Urinary bladder (tissue), 4 donors: ENCODE measurements around the gene HOXC5. TPM values are rescaled to one million over a fixed set of nuclear protein-coding genes. Genes with fewer than 3 reads are reported as not detected.

Experiments
- DNase-seq: peaks from one replicate; pipeline ENCODE4 v3.0.0-alpha.2; 2015; ENCODE audit errors: extremely low spot score
- H3K27ac ChIP-seq: one replicate; pipeline ENCODE4 v1.5.1; 2013; ENCODE audit warnings: low read depth, mild to moderate bottlenecking, moderate library complexity
- H3K36me3 ChIP-seq: one replicate; pipeline ENCODE4 v1.6.1; 2013; ENCODE audit warnings: mild to moderate bottlenecking, moderate library complexity; ENCODE audit not compliant: insufficient read depth
- H3K4me1 ChIP-seq: one replicate; pipeline ENCODE4 v1.6.1; 2013; ENCODE audit warnings: mild to moderate bottlenecking, moderate library complexity; ENCODE audit not compliant: insufficient read depth
- H3K4me3 ChIP-seq: one replicate; pipeline ENCODE4 v1.5.1; 2013; ENCODE audit warnings: low read depth, low read length
- WGBS: extraction: QIAGEN DNeasy Blood & Tissue Kit; methylation state at CpG from one replicate; pipeline ENCODE4 v1.1.7; 2013; 5-methylcytosine and 5-hydroxymethylcytosine counted together
- polyA plus RNA-seq: library from polyadenylated mRNA; stranded (reverse); fragments of 200-250 nt; gene quantifications from one replicate; pipeline ENCODE4 v1.2.3, GENCODE V29; 2013
- total RNA-seq: library from RNA; depleted of rRNA; stranded (reverse); fragments of >200 nt; gene quantifications from one replicate; pipeline ENCODE4 v1.2.3, GENCODE V29; 2014
- donor health status: healthy with polysubstance abuse.
- donor health status: healthy.

Gene HOXC5
- total and polyA plus RNA-seq, 2 donors, result 0.11 to 0.42 TPM

- no peak for DNase-seq
- Histone ChIP-seq H3K4me1 (no peaks in the 10 kb centered on the region), H3K4me3 (no peak overlapping the region)
Measured at GRCh38 chr12:54007538-54008259, 25.2 kb upstream of the HOXC5 start.

GRCh38 chr12:54008260-54008552, 24.6 kb upstream of the HOXC5 start:
- no peak for DNase-seq
- Histone ChIP-seq H3K4me3 (no peak overlapping the region), H3K4me1 (no peaks in the 10 kb centered on the region), H3K27ac (no peak overlapping the region), H3K36me3 (no peaks in the 10 kb centered on the region)
- WGBS, result 45% methylated on average over 2 of the region's 2 CpGs

More at GRCh38 chr12:54007538-54008259, 25.2 kb upstream of the HOXC5 start:
- H3K27ac ChIP-seq, result no peak overlapping the region
- no peaks in the 10 kb centered on the region for H3K36me3 ChIP-seq
- WGBS, result 62% methylated on average over 2 of the region's 2 CpGs

- Histone ChIP-seq H3K36me3 (no peaks in the 10 kb centered on the region), H3K4me1 (no peaks in the 10 kb centered on the region), H3K27ac (no peak overlapping the region), H3K4me3 (peak overlapping the region; percentile 2)
- 4% methylated on average over 51 of the region's 51 CpGs for WGBS
- DNase-seq, result no peak
Measured at GRCh38 chr12:54009171-54010052, 23.4 kb upstream of the HOXC5 start.

GRCh38 chr12:54010053-54010971, 22.5 kb upstream of the HOXC5 start:
- no peak overlapping the region for H3K4me3 ChIP-seq
- no peak overlapping the region for H3K27ac ChIP-seq
- H3K36me3 ChIP-seq, result no peaks in the 10 kb centered on the region
- WGBS, result 25% methylated on average over 10 of the region's 10 CpGs
- no peaks in the 10 kb centered on the region for H3K4me1 ChIP-seq
- no peak for DNase-seq

- H3K4me3 ChIP-seq, result no peak overlapping the region
- WGBS, result 16% methylated on average over 17 of the region's 17 CpGs
- no peak overlapping the region for H3K27ac ChIP-seq
- no peaks in the 10 kb centered on the region for H3K36me3 ChIP-seq
- DNase-seq, result no peak
- no peaks in the 10 kb centered on the region for H3K4me1 ChIP-seq
Measured at GRCh38 chr12:54010972-54011664, 21.7 kb upstream of the HOXC5 start.

- 36% methylated on average over 14 of the region's 14 CpGs for WGBS
- no peaks in the 10 kb centered on the region for H3K36me3 ChIP-seq
- no peaks in the 10 kb centered on the region for H3K4me1 ChIP-seq
- no peak for DNase-seq
- no peak overlapping the region for H3K27ac ChIP-seq
- H3K4me3 ChIP-seq, result no peak overlapping the region
Measured at GRCh38 chr12:54011665-54012532, 21.0 kb upstream of the HOXC5 start.

GRCh38 chr12:54012631-54013409, 20.0 kb upstream of the HOXC5 start:
- Histone ChIP-seq H3K4me1 (no peaks in the 10 kb centered on the region), H3K36me3 (no peaks in the 10 kb centered on the region), H3K4me3 (no peak overlapping the region), H3K27ac (no peak overlapping the region)
- no peak for DNase-seq
- WGBS, result 44% methylated on average over 6 of the region's 6 CpGs

GRCh38 chr12:54014377-54015017, 18.4 kb upstream of the HOXC5 start:
- Histone ChIP-seq H3K27ac (no peak overlapping the region), H3K4me1 (no peaks in the 10 kb centered on the region), H3K36me3 (no peaks in the 10 kb centered on the region), H3K4me3 (no peak overlapping the region)
- WGBS, result 6% methylated on average over 36 of the region's 36 CpGs
- no peak for DNase-seq

GRCh38 chr12:54015018-54015931, 17.6 kb upstream of the HOXC5 start:
- DNase-seq, result no peak
- 16% methylated on average over 23 of the region's 23 CpGs for WGBS
- H3K27ac ChIP-seq, result no peak overlapping the region
- H3K36me3 ChIP-seq, result no peaks in the 10 kb centered on the region
- H3K4me1 ChIP-seq, result no peaks in the 10 kb centered on the region
- no peak overlapping the region for H3K4me3 ChIP-seq

- H3K27ac ChIP-seq, result no peak overlapping the region
- no peaks in the 10 kb centered on the region for H3K4me1 ChIP-seq
- DNase-seq, result no peak
- 10% methylated on average over 3 of the region's 3 CpGs for WGBS
- no peak overlapping the region for H3K4me3 ChIP-seq
- H3K36me3 ChIP-seq, result no peaks in the 10 kb centered on the region
Measured at GRCh38 chr12:54016051-54016450, 16.8 kb upstream of the HOXC5 start.
